ENCODE measurements around the gene ASCL1.

The ASCL1 gene

GRCh38 chr12:102953221-102953620, 4.3 kb upstream of the ASCL1 start:
- DNase-seq: no peak

GRCh38 chr12:102954134-102954533, 3.3 kb upstream of the ASCL1 start:
- no peak for DNase-seq

- DNase-seq: no peak
Measured at GRCh38 chr12:102955926-102956737, 1.3 kb upstream of the ASCL1 start.

GRCh38 chr12:102956738-102957327, 641 bp upstream of the ASCL1 start:
- no peak for DNase-seq

- no peak for DNase-seq
Measured at GRCh38 chr12:102958073-102958829, 777 bp downstream of the ASCL1 start.

GRCh38 chr12:102958830-102959176, 1.3 kb downstream of the ASCL1 start:
- DNase-seq: no peak

- DNase-seq: no peak
Measured at GRCh38 chr12:102959391-102959790, 1.9 kb downstream of the ASCL1 start.

- no peak for DNase-seq
Measured at GRCh38 chr12:102960766-102961465, 3.4 kb downstream of the ASCL1 start.

GRCh38 chr12:102961466-102961855, 4.0 kb downstream of the ASCL1 start:
- DNase-seq: no peak

GRCh38 chr12:102962532-102962931, 5.1 kb downstream of the ASCL1 start:
- DNase-seq: no peak

- no peak for DNase-seq
Measured at GRCh38 chr12:102962986-102963385, 5.5 kb downstream of the ASCL1 start.

GRCh38 chr12:102963796-102964195, 6.3 kb downstream of the ASCL1 start:
- no peak for DNase-seq

GRCh38 chr12:102964872-102965271, 7.4 kb downstream of the ASCL1 start:
- DNase-seq: no peak

- no peak for DNase-seq
Measured at GRCh38 chr12:102965281-102966155, 8.0 kb downstream of the ASCL1 start.

GRCh38 chr12:102966200-102966863, 8.9 kb downstream of the ASCL1 start:
- DNase-seq: no peak

GRCh38 chr12:102970780-102971179, 13.3 kb downstream of the ASCL1 start:
- DNase-seq: no peak

GRCh38 chr12:102971227-102971626, 13.8 kb downstream of the ASCL1 start:
- no peak for DNase-seq

GRCh38 chr12:102973583-102973982, 16.1 kb downstream of the ASCL1 start:
- no peak for DNase-seq

GRCh38 chr12:102976609-102977280, 19.3 kb downstream of the ASCL1 start:
- no peak for DNase-seq

- DNase-seq: no peak
Measured at GRCh38 chr12:102977945-102978706, 20.7 kb downstream of the ASCL1 start.

Measured in activated CD4-positive, alpha-beta T cell treated with anti-CD3 and anti-CD28 coated beads, Interleukin-2, amount 50 U/mL, for 1 hour (primary cell).